ENCODE data around the gene KCNAB1.

- TF ChIP-seq POLR2A (IDR thresholded peaks at IDR 0.05) (no peak), CTCF (IDR thresholded peaks at IDR 0.05) (no peak), EP300 (IDR thresholded peaks at IDR 0.05; ENCODE audit: low read depth) (no peak)
Observed at GRCh38 chr3:156434921-156435320, 314.5 kb downstream of the KCNAB1 start.

Measured in transverse colon (tissue), 3 donors.